Stimulated activated CD8-positive, alpha-beta memory T cell treated with anti-CD3 and anti-CD28 coated beads, Interleukin-12 subunit alpha, Interleukin-12 subunit beta, amount 100 ng/mL, for 24 hours (primary cell): ENCODE results near the gene P2RX4.
"Not testable (repeated sequence)": the region's sequence is repeated elsewhere in the genome, so short reads cannot be mapped to it uniquely, and the experiment has no call there.

Experiments used
- DNase-seq: peaks from one replicate; pipeline ENCODE4 v3.0.0-alpha.2; 2020; ENCODE audit errors: extremely low read depth

P2RX4 gene

GRCh38 chr12:121245031-121245430 lies 35.1 kb downstream of the P2RX4 start:
- DNase-seq: no peak

- no peak for DNase-seq
Observed at GRCh38 chr12:121245951-121246350, 36.0 kb downstream of the P2RX4 start.

GRCh38 chr12:121246893-121247557 lies 37.1 kb downstream of the P2RX4 start:
- no peak for DNase-seq

GRCh38 chr12:121248622-121249021 lies 38.7 kb downstream of the P2RX4 start:
- DNase-seq: no peak

GRCh38 chr12:121250359-121250758 lies 40.4 kb downstream of the P2RX4 start:
- no peak for DNase-seq

- DNase-seq: no peak
Observed at GRCh38 chr12:121251838-121252237, 41.9 kb downstream of the P2RX4 start.

GRCh38 chr12:121252712-121253345 lies 42.9 kb downstream of the P2RX4 start:
- no peak for DNase-seq

GRCh38 chr12:121253638-121254335 lies 43.9 kb downstream of the P2RX4 start:
- no peak for DNase-seq

- no peak for DNase-seq
Observed at GRCh38 chr12:121255433-121255832, 45.5 kb downstream of the P2RX4 start.

GRCh38 chr12:121257704-121258449 lies 47.9 kb downstream of the P2RX4 start:
- not testable (repeated sequence) for DNase-seq

- no peak for DNase-seq
Observed at GRCh38 chr12:121259074-121259473, 49.1 kb downstream of the P2RX4 start.

- DNase-seq: no peak
Observed at GRCh38 chr12:121260091-121260490, 50.2 kb downstream of the P2RX4 start.

GRCh38 chr12:121261398-121261797 lies 51.5 kb downstream of the P2RX4 start:
- no peak for DNase-seq

GRCh38 chr12:121263206-121263935 lies 53.4 kb downstream of the P2RX4 start:
- DNase-seq: no peak

GRCh38 chr12:121264135-121264534 lies 54.2 kb downstream of the P2RX4 start:
- no peak for DNase-seq

- no peak for DNase-seq
Observed at GRCh38 chr12:121264951-121265515, 55.1 kb downstream of the P2RX4 start.

- DNase-seq: no peak
Observed at GRCh38 chr12:121267822-121268221, 57.9 kb downstream of the P2RX4 start.

- DNase-seq: no peak
Observed at GRCh38 chr12:121273364-121273896, 63.5 kb downstream of the P2RX4 start.

GRCh38 chr12:121274036-121274763 lies 64.3 kb downstream of the P2RX4 start:
- no peak for DNase-seq

GRCh38 chr12:121277374-121277759 lies 67.4 kb downstream of the P2RX4 start:
- DNase-seq: no peak
